ENCODE results near the gene TAGAP.

DNA sequence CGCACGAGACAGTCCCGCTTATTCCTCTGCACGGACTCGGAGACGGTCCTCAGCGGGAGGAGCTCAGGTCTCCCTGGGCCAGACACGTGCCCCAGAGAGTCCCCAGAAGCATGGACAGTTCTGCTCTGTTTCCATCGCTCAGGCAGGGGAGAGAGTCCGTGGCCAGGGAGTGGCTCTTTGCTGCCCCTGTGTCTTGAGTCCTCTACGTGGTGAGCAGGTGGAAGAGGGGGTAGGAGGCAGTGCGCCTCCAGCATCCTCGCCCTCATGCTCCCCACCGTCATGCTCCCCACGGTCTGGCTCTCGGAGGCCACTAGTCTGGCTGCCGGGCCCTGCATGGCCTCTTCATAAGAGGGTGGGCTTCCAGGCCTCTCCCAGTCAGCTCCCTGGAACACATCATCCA lies 8.9 kb downstream of the TAGAP start:
- TF ChIP-seq SMC3 (IDR thresholded peaks at IDR 0.05; ENCODE audit: borderline replicate concordance, low read length) (no peak), HCFC1 (IDR thresholded peaks at IDR 0.05; ENCODE audit: low read length) (no peak)
